Fibroblast of gingiva (primary cell): ENCODE measurements around the gene EVX1.

Source experiments
- DNase-seq: peaks from one replicate; pipeline ENCODE4 v3.0.0-alpha.2; 2011; ENCODE audit warnings: low read depth

The EVX1 gene

GRCh38 chr7:27249724-27250556 lies 7.3 kb downstream of the EVX1 start:
- no peak for DNase-seq

- no peak for DNase-seq
These were observed 8.0 kb downstream of the EVX1 start for GRCh38 chr7:27250557-27251070.

- DNase-seq: no peak
These were observed 8.6 kb downstream of the EVX1 start for GRCh38 chr7:27251136-27251651.

DNA sequence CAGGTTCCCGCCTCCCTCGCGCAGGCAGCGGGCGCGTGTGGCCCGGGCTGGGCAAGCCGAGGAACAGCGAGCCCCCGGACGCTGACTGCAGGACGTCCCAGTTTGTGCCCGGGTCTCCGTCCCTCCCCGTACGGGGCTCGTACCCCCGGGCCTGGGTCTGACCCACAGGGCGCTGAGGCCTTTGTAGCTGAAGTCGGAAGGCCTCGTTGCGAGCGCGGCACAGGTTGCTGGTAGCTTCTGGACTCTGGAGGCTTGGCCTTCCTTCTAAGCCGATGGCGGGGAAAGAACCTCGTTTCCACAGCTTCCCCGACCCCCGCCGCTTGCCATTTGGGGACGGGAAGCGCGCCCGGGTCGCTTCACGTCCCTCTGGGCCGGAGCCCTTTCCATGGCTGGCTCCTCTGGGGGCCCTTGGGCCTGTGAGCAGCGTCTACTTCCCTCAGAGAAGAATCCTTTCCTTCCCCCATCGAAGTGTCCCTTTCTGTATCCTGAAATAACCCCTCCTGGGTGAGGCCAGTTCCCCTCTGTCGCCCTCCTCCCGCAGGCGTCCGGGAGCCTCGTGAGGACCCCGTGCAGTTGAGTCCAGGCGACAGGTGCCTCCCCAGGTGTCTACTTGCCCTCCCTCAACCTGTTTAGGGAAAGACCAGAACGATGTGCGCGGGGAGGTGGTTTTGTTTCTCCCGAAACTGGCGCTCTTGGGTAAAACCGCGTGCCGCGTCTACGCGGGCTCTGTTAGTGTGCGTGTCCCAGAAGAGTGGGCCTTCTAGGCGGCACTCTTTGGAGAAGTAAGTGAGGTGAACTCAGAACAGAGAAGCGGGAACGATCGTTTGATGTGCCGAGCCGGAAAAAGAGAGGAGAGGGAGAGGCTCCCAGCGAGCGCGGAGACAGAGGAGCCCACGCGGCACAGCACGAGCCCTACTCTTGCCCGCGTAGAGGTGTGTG lies 9.3 kb downstream of the EVX1 start:
- DNase-seq: no peak

GRCh38 chr7:27254625-27255024 lies 12.0 kb downstream of the EVX1 start:
- no peak for DNase-seq

GRCh38 chr7:27260211-27260610 lies 17.6 kb downstream of the EVX1 start:
- no peak for DNase-seq

DNA sequence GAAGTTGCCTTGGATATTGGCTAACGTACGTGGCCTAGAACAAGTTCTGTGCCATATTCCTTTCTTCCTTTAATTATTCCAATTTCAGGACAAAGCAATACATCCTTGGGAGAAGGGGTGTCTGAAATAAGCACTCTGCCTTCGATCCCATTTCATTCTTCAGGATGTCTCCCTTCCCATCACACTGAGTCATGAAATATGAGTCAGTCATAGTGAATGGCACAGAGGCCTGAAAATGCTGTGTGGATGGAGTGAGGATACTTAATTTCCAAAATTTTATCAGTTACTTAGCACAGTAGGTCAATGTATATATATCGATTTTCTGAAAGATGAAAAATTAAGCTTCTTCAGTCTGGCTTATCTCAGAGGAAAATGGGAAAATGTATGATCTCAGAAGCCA lies 19.5 kb downstream of the EVX1 start:
- no peak for DNase-seq

DNA sequence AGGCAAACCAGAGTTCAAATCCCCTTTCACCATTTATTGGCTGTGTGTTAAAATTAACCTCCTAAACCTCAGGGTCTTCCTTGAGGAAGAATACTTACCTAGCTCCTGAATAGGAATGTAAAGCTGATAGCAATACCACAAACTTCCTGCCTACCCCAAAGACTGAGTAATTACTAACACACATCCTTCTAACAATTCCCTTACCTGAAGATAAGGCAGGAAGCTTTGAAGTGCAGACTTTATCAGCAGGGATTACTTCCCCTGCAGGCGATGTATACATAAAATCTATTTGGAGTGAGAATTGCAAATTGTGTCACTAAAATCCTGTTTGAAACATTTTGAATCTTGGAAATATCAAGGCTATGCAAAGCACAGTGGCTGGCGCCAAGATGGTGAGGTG lies 21.2 kb downstream of the EVX1 start:
- no peak for DNase-seq

GRCh38 chr7:27269455-27269854 lies 26.9 kb downstream of the EVX1 start:
- DNase-seq: no peak

- DNase-seq: no peak
These were observed 28.8 kb downstream of the EVX1 start for GRCh38 chr7:27271384-27271783.

- no peak for DNase-seq
These were observed 35.0 kb downstream of the EVX1 start for GRCh38 chr7:27277628-27278027.

GRCh38 chr7:27283558-27283957 lies 41.0 kb downstream of the EVX1 start:
- no peak for DNase-seq

- no peak for DNase-seq
These were observed 52.6 kb downstream of the EVX1 start for GRCh38 chr7:27295236-27295635.

GRCh38 chr7:27297356-27297755 lies 54.8 kb downstream of the EVX1 start:
- DNase-seq: no peak
